Breast epithelium (tissue), 4 donors: Measurements from ENCODE around the gene PLEKHM1. TPM values are rescaled to one million over a fixed set of nuclear protein-coding genes. Genes with fewer than 3 reads are reported as not detected.
A peak's percentile ranks its signal among the peaks of the same experiment; 100 is the strongest.

Source experiments
- DNase-seq, 2 donors: peaks; one replicate each; pipeline ENCODE4 v3.0.0-alpha.2; 2019; ENCODE audit warnings: low spot score in 2 of 2
- H3K27ac ChIP-seq, 2 donors: fragments of 200-600 bp; sonication (generic) in 1 of 2; one replicate each; pipeline ENCODE4 v1.5.1; 2016 to 2019; ENCODE audit warnings: mild to moderate bottlenecking in 1 of 2
- H3K27me3 ChIP-seq, 2 donors: fragments of 200-600 bp; sonication (generic) in 1 of 2; one replicate each; pipeline versions ENCODE4 v1.5.1 to v1.6.0; 2017 to 2019; ENCODE audit warnings: control low read depth in 1 of 2, mild to moderate bottlenecking in 1 of 2
- H3K36me3 ChIP-seq: fragments of 200-600 bp; one replicate; pipeline ENCODE4 v1.5.1; 2019
- H3K4me1 ChIP-seq, 2 donors: fragments of 200-600 bp; sonication (generic); one replicate each; pipeline ENCODE4 v1.5.1; 2016 to 2019; ENCODE audit warnings: control low read depth in 1 of 2
- H3K4me3 ChIP-seq, 3 donors: fragments of 200-600 bp; sonication (generic); 1 replicate in 2 of 3; 2 replicates in 1 of 3; pipeline ENCODE4 v1.5.1; 2016 to 2019; ENCODE audit warnings: mild to moderate bottlenecking in 3 of 3, moderate library complexity in 2 of 3
- H3K9me3 ChIP-seq, 2 donors: fragments of 200-600 bp; sonication (generic) in 1 of 2; one replicate each; pipeline ENCODE4 v1.5.1; 2016 to 2019; ENCODE audit warnings: control low read depth in 1 of 2
- POLR2A ChIP-seq: fragments of 450-650 bp; IDR thresholded peaks from one replicate; pipeline ENCODE4 v1.6.1; 2016; ENCODE audit warnings: antibody characterized with exemption, mild to moderate bottlenecking, moderate library complexity
- POLR2AphosphoS5 ChIP-seq, 3 donors: sonication (generic); formaldehyde crosslinking; IDR thresholded peaks; one replicate each; pipeline ENCODE4 v1.6.1; 2017; ENCODE audit warnings: antibody characterized with exemption in 3 of 3
- intact Hi-C: fragments of 100-400 bp; cut with DNase I; formaldehyde crosslinking; loops from one replicate; pipeline ENCODE4 v1.15.1; 2023; ENCODE audit warnings: low total_unique reads
- total RNA-seq, 3 donors: library from RNA; depleted of rRNA; stranded (reverse); fragments of >200 nt; gene quantifications; one replicate each; pipeline ENCODE4 v1.1.0, GENCODE V29; 2016
- TF ChIP-seq, protein P1 (sequence below), 3 donors: fragments of 450-650 bp; IDR thresholded peaks; one replicate each; pipeline ENCODE4 v1.5.1; 2016 to 2017; ENCODE audit warnings: antibody characterized with exemption in 3 of 3, mild to moderate bottlenecking in 3 of 3, moderate library complexity in 3 of 3

The PLEKHM1 gene
- total RNA-seq, 3 donors from 2014 or later: 31.5 to 49.0 (median 36.9) TPM

DNA sequence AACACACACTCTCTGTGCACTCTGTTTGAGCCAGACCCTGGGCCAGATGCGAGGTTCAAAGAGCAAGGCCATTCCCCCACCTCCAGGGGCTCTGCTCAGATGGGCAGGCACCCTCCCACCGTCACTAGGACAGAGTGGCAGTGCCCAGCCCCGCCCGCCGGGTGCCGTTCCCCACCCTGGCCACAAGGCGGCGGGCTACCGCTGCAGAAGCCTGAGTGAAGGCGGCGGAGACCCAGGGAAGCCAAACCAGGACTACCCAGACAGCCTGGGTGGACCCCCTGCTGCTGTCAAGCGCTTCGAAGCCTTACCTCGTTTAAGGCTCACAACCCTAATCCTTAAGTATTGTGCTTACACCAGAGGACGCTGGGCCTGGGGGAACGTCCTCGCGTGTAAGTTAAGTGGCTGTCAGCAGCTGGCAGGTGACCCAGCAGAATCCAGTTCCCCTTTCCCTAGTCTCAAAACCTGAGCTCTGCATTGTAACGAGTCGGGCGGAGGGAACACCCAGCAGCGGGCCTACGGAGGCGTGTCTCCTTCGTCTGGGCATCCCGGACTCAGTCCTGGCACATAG lies 62.4 kb downstream of the PLEKHM1 start:
- TF ChIP-seq, protein P1, sequence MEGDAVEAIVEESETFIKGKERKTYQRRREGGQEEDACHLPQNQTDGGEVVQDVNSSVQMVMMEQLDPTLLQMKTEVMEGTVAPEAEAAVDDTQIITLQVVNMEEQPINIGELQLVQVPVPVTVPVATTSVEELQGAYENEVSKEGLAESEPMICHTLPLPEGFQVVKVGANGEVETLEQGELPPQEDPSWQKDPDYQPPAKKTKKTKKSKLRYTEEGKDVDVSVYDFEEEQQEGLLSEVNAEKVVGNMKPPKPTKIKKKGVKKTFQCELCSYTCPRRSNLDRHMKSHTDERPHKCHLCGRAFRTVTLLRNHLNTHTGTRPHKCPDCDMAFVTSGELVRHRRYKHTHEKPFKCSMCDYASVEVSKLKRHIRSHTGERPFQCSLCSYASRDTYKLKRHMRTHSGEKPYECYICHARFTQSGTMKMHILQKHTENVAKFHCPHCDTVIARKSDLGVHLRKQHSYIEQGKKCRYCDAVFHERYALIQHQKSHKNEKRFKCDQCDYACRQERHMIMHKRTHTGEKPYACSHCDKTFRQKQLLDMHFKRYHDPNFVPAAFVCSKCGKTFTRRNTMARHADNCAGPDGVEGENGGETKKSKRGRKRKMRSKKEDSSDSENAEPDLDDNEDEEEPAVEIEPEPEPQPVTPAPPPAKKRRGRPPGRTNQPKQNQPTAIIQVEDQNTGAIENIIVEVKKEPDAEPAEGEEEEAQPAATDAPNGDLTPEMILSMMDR (IDR thresholded peaks at IDR 0.05): peak; percentile 95 to 98 (median 96)
- TF ChIP-seq POLR2AphosphoS5 (IDR thresholded peaks at IDR 0.05) (peak in 2 of 3 donors; percentile 20 to 30), POLR2A (no peak)
- intact Hi-C loops: no loop called here
- Histone ChIP-seq H3K36me3 (no peaks in the 10 kb centered on the region), H3K4me1 (peaks cover 6 to 8% of the 10 kb centered on the region in 2 donors), H3K27ac (peak overlapping the region; percentile 23 to 34), H3K27me3 (no peaks in the 10 kb centered on the region), H3K4me3 (peak overlapping the region in 1 of 3 donors; percentile 39), H3K9me3 (no peaks in the 10 kb centered on the region)
- peak in 1 of 2 donors; percentile 59 for DNase-seq

DNA sequence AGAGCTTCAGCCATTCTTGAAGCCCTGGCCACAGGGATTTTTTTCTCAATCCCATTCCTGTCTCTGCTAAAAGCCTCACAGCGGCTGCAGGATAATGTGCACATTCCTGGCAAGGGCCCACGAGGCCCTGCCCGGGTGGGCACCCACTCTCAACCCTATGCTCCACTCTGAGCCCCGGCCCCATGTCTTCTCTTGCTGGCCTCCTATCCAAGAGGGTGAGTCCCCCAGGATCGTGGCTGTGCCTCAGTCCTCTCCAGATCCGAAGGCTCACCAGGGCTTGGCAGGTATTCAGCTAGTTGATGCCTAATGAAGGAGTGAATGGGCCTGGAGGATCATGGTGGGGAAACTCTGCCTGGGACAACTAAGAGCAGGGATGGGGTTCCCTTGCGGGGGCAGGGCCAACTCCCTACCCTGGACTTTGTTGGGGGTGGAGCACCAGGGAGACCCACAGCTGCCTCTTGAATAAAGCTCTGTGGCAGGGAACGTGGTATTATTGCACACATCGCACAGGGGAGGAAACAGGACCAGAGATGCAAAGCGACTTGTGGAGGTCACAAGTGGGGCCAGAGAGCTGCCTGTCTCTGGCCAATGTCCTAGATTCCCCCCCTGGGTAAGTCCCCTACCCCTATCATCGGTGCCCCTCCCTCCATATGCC lies 63.2 kb downstream of the PLEKHM1 start:
- no peaks in the 10 kb centered on the region for H3K27me3 ChIP-seq

DNA sequence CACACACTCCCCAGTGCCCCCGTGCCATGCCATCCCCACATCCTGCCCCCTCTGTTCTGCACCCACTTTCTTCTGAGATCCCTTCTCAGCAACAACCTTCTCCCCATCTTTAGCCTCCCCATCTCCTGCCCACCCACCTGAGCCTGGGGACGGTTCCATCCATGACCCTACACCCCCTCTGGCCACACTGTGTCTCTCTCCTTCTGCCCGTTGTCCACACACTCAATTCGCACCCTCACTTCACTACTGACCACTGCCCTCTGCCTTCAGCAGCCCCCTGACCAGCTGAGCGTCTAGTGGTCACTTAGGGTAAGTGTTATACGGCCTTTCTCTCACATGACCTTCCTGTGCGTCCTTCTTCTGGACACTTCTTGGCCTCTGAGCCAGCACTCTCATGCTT lies 64.0 kb downstream of the PLEKHM1 start:
- Histone ChIP-seq H3K4me3 (no peak overlapping the region), H3K27ac (no peak overlapping the region), H3K4me1 (peaks cover 5 to 6% of the 10 kb centered on the region in 2 donors), H3K27me3 (no peaks in the 10 kb centered on the region), H3K36me3 (no peaks in the 10 kb centered on the region), H3K9me3 (no peaks in the 10 kb centered on the region)
- TF ChIP-seq POLR2A (no peak), POLR2AphosphoS5 (IDR thresholded peaks at IDR 0.05) (no peak)
- TF ChIP-seq, protein P1 (IDR thresholded peaks at IDR 0.05): no peak
- intact Hi-C loops: no loop called here
- DNase-seq: no peak

More for the DNA sequence above, 63.2 kb downstream of the PLEKHM1 start:
- Histone ChIP-seq H3K27ac (no peak overlapping the region), H3K4me1 (peaks cover 5 to 6% of the 10 kb centered on the region in 2 donors), H3K36me3 (no peaks in the 10 kb centered on the region), H3K9me3 (no peaks in the 10 kb centered on the region), H3K4me3 (no peak overlapping the region)
- intact Hi-C loops: no loop called here
- no peak for DNase-seq
- TF ChIP-seq POLR2A (no peak), POLR2AphosphoS5 (IDR thresholded peaks at IDR 0.05) (no peak)
- TF ChIP-seq, protein P1 (IDR thresholded peaks at IDR 0.05): no peak

DNA sequence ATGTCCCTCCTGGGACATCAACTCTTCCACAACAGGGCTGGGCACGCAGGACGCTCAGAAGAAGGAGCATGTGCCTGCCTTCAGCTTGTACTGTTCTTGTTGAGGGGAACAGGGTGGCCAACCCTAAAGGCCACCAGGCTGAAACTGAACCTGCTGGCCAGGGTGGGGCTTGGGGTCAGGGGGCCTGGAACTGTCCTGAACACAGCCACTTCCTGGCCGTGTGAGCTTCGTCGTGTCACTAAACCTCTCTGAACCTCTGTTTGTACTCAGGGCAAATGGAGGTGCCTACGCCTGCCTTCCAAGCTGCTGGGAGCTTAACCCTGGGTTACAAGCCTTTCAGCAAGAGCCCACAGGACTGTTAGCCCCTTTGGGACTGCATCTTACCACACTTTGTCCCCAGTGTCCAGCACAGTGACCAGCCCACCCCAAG lies 64.5 kb downstream of the PLEKHM1 start:
- Histone ChIP-seq H3K4me3 (peak overlapping the region in 1 of 3 donors; percentile 52), H3K27ac (peak overlapping the region; percentile 74 to 85), H3K9me3 (no peaks in the 10 kb centered on the region), H3K4me1 (peaks cover 5 to 6% of the 10 kb centered on the region in 2 donors), H3K27me3 (no peaks in the 10 kb centered on the region), H3K36me3 (no peaks in the 10 kb centered on the region)
- no peak for TF ChIP-seq POLR2A
- TF ChIP-seq, protein P1 (IDR thresholded peaks at IDR 0.05): peak in 1 of 3 donors; percentile 37
- DNase-seq: no peak
- intact Hi-C loops: no loop called here
